Stomach (tissue), 9 donors: ENCODE results near the gene ETV1. TPM values are rescaled to one million over a fixed set of nuclear protein-coding genes. Genes with fewer than 3 reads are reported as not detected.
A peak's percentile ranks its signal among the peaks of the same experiment; 100 is the strongest.

Source experiments
- DNase-seq, 2 donors: peaks; one replicate each; pipeline versions ENCODE4 v3.0.0 to v3.0.0-alpha.2; 2013 to 2019
- H3K27ac ChIP-seq, 5 donors: fragments of 200-600 bp in 4 of 5; sonication (generic) in 4 of 5; one replicate each; pipeline ENCODE4 v1.5.1; 2013 to 2019; ENCODE audit warnings: mild to moderate bottlenecking in 1 of 5, moderate library complexity in 1 of 5
- H3K27me3 ChIP-seq, 3 donors: fragments of 200-600 bp; sonication (generic); one replicate each; pipeline ENCODE4 v1.5.1; 2017 to 2019; ENCODE audit warnings: mixed run types in 1 of 3
- H3K36me3 ChIP-seq, 4 donors: fragments of 200-600 bp; sonication (generic); 1 replicate in 3 of 4; 2 replicates in 1 of 4; pipeline ENCODE4 v1.5.1; 2016 to 2019
- H3K4me1 ChIP-seq, 4 donors: fragments of 200-600 bp; sonication (generic); one replicate each; pipeline ENCODE4 v1.5.1; 2016 to 2019
- H3K4me3 ChIP-seq, 4 donors: fragments of 200-600 bp; sonication (generic) in 3 of 4; one replicate each; pipeline ENCODE4 v1.5.1; 2016 to 2019; ENCODE audit warnings: mild to moderate bottlenecking in 1 of 4
- H3K9me3 ChIP-seq, 4 donors: fragments of 200-600 bp; sonication (generic); one replicate each; pipeline ENCODE4 v1.5.1; 2016 to 2019
- EP300 ChIP-seq: sonication (generic); formaldehyde crosslinking; IDR thresholded peaks from one replicate; pipeline ENCODE4 v1.6.1; 2017; ENCODE audit warnings: antibody characterized with exemption
- POLR2A ChIP-seq, 4 donors: fragments of 450-650 bp; IDR thresholded peaks; one replicate each; pipeline ENCODE4 v1.6.1; 2016; ENCODE audit warnings: antibody characterized with exemption in 4 of 4, control low read depth in 2 of 4, mild to moderate bottlenecking in 1 of 4, moderate library complexity in 1 of 4
- POLR2AphosphoS5 ChIP-seq, 3 donors: sonication (generic); formaldehyde crosslinking; IDR thresholded peaks; one replicate each; pipeline ENCODE4 v1.6.1; 2016; ENCODE audit warnings: antibody characterized with exemption in 3 of 3
- WGBS, 5 donors: extraction: QIAGEN DNeasy Blood & Tissue Kit in 3 of 5; methylation state at CpG; one replicate each; pipeline versions ENCODE4 v1.1.5 to v1.1.7; 2013 to 2018; 5-methylcytosine and 5-hydroxymethylcytosine counted together
- intact Hi-C: fragments of 100-400 bp; cut with DNase I; formaldehyde crosslinking; loops from one replicate; pipeline ENCODE4 v1.15.1; 2023; ENCODE audit warnings: low total_unique reads
- polyA plus RNA-seq, 3 donors: library from polyadenylated mRNA; stranded (reverse); fragments of 200-250 nt; gene quantifications; one replicate each; pipeline ENCODE4 v1.2.3, GENCODE V29; 2013
- total RNA-seq, 5 donors: library from RNA; depleted of rRNA; stranded (reverse); fragments of >200 nt; gene quantifications; one replicate each; pipeline versions ENCODE4 v1.1.0 to v1.2.3, GENCODE V29; 2014 to 2016
- TF ChIP-seq, protein P1 (sequence below), 7 experiments: fragments of 450-650 bp in 4 of 7; fragments of 200-600 bp in 3 of 7; sonication (generic) in 3 of 7; IDR thresholded peaks; one replicate each; pipeline ENCODE4 v1.5.1; 2016 to 2019; ENCODE audit warnings: antibody characterized with exemption in 7 of 7, control low read depth in 2 of 7, mild to moderate bottlenecking in 1 of 7
- donor health status: healthy with polysubstance abuse.
- donor health status: Bipolar disorder and iron deficiency.
- donor health status: healthy.

The ETV1 gene
- total and polyA plus RNA-seq, 8 donors: 0.29 to 17.6 (median 1.3) TPM

DNA sequence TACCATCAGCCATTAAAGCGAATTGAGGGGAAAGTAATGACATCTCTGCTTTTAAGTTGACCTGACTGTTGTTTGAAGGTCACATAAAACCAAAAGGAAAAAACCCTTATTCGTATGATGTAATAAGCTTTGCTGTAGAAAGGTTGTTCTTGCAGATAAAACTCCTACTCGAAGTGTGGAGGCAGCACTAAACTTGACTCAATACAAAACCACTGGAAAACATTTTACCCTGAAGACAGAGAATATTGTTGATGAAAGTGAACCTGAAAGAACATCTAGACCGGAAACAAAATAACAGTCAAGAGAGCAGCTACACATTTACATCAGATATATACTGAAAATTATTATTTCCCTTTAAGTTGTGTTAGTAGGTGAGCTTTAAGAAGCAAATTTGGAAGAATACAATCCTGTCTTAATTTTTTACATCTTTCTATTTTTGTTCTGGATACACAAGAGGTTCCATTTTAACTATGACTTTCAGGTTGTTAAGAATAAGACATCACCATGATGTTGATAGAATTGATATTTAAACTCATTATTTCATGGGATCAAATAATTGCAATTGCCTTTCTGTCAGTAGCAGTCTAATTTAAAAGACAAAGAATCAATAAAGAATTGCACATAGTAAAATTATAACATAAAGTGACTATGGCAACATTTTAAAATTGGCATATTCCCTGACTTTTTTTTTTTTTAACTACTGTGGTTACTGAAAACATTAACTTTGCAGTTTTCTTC lies 6.4 kb downstream of the ETV1 start:
- H3K36me3 ChIP-seq: no peaks in the 10 kb centered on the region
- intact Hi-C loops: no loop called here
- no peak overlapping the region for H3K4me3 ChIP-seq
- TF ChIP-seq, protein P1, sequence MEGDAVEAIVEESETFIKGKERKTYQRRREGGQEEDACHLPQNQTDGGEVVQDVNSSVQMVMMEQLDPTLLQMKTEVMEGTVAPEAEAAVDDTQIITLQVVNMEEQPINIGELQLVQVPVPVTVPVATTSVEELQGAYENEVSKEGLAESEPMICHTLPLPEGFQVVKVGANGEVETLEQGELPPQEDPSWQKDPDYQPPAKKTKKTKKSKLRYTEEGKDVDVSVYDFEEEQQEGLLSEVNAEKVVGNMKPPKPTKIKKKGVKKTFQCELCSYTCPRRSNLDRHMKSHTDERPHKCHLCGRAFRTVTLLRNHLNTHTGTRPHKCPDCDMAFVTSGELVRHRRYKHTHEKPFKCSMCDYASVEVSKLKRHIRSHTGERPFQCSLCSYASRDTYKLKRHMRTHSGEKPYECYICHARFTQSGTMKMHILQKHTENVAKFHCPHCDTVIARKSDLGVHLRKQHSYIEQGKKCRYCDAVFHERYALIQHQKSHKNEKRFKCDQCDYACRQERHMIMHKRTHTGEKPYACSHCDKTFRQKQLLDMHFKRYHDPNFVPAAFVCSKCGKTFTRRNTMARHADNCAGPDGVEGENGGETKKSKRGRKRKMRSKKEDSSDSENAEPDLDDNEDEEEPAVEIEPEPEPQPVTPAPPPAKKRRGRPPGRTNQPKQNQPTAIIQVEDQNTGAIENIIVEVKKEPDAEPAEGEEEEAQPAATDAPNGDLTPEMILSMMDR (IDR thresholded peaks at IDR 0.05): no peak
- no peak for TF ChIP-seq EP300
- no peak for TF ChIP-seq POLR2A (IDR thresholded peaks at IDR 0.05)
- TF ChIP-seq POLR2AphosphoS5 (IDR thresholded peaks at IDR 0.05): no peak
- DNase-seq: no peak
- no peak overlapping the region for H3K27ac ChIP-seq
- 61 to 77% (median 73%) methylated on average over 4 of the region's 4 CpGs for WGBS, 5 donors
- no peaks in the 10 kb centered on the region for H3K27me3 ChIP-seq
- peaks cover 0 to 21% (median 14%) of the 10 kb centered on the region in 4 donors for H3K4me1 ChIP-seq
- no peaks in the 10 kb centered on the region for H3K9me3 ChIP-seq

DNA sequence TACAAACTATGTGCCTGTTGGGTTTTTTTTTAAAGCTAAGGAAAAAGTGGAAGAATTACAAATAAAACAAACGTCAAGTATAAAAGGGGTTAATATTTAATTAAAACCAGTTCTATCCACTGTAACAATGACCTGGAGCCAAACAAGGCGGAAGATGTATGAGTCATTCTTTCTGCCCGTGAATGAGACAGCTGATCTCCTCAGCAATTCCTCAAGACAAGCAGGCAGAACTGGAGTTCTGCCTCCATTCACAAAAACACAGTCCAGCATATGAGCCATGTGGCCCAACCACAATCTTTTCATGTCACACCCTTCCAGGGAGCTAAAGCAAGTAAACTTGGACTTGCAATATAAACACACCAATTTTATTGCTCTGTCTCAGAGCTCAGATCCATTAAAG lies 8.4 kb downstream of the ETV1 start:
- H3K4me3 ChIP-seq: no peak overlapping the region
- H3K27ac ChIP-seq: peak overlapping the region in 2 of 5 donors; percentile 23 to 29
- DNase-seq: peak; percentile 43 to 93
- TF ChIP-seq POLR2AphosphoS5 (IDR thresholded peaks at IDR 0.05) (peak in 2 of 3 donors; percentile 35 to 91), POLR2A (IDR thresholded peaks at IDR 0.05) (no peak), EP300 (no peak)
- TF ChIP-seq, protein P1 (IDR thresholded peaks at IDR 0.05): no peak
- peaks cover 0 to 17% (median 11%) of the 10 kb centered on the region in 4 donors for H3K4me1 ChIP-seq
- H3K9me3 ChIP-seq: no peaks in the 10 kb centered on the region
- intact Hi-C loops: no loop called here
- no peaks in the 10 kb centered on the region for H3K27me3 ChIP-seq
- 4 to 18% (median 9%) methylated on average over 3 of the region's 3 CpGs for WGBS, 5 donors
- no peaks in the 10 kb centered on the region for H3K36me3 ChIP-seq

DNA sequence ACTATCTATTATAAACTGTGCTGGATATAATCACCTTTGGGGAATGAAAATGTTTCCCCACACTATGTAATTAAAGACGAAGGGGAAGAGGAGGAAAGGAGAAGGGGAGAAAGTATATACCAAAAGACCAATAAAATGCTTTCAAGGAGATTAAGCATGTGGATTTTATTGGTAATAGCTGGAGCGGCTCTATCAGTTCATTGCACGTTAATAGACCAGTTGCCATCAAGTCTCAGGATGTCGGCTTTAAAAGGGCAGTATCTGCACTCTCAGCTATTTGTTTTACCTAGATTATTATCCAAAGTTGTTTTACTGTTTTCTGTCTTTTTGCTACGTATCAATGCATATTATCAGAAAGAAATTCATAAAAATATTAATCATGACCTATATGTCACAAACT lies 9.0 kb downstream of the ETV1 start:
- TF ChIP-seq EP300 (no peak), POLR2A (IDR thresholded peaks at IDR 0.05) (no peak), POLR2AphosphoS5 (IDR thresholded peaks at IDR 0.05) (no peak)
- TF ChIP-seq, protein P1 (IDR thresholded peaks at IDR 0.05): no peak
- 25 to 45% (median 36%) methylated on average over 5 of the region's 5 CpGs for WGBS, 5 donors
- Histone ChIP-seq H3K4me3 (no peak overlapping the region), H3K36me3 (no peaks in the 10 kb centered on the region), H3K4me1 (peaks cover 0 to 17% (median 11%) of the 10 kb centered on the region in 4 donors), H3K9me3 (no peaks in the 10 kb centered on the region), H3K27ac (peak overlapping the region in 2 of 5 donors; percentile 23 to 29), H3K27me3 (no peaks in the 10 kb centered on the region)
- intact Hi-C loops: no loop called here
- DNase-seq: peak in 1 of 2 donors; percentile 10

DNA sequence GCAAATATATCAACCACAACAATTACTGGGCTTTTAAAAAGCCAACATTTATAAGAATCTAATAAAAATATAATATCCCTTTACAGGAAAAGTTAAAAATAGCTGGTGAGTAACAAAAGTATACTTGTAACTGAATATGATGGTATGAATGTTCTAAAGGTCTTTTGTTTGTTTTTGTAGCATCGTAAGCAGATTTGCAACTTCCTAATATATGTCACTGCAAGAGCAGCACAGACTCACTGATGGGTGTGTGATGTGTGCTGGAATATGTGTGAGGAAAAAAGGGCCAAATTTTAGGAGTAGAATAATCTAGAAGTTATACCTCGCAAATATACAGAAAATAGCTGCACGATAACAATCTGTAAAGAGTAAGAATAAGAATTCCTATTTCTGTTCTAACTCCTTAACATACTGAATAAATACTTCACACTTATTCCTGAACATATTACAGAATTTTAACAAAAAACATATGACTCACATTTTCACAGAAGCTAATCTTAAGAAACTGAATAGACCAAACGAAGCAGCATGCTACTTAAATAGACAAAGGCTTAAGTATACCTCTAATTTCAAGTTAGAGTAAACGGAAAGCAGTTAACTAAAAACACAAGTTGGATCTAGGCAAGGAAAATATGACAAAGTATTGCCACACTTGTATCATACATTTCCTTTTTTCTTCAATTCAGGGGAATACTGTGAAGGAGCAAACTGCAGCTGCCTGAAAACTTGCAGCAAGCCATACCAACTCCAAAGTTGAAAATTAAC lies 9.6 kb downstream of the ETV1 start:
- WGBS, 5 donors: 52 to 61% (median 55%) methylated on average over 5 of the region's 5 CpGs
- Histone ChIP-seq H3K27me3 (no peaks in the 10 kb centered on the region), H3K4me3 (no peak overlapping the region), H3K4me1 (peaks cover 0 to 17% (median 11%) of the 10 kb centered on the region in 4 donors), H3K27ac (peak overlapping the region in 1 of 5 donors; percentile 23), H3K36me3 (no peaks in the 10 kb centered on the region), H3K9me3 (no peaks in the 10 kb centered on the region)
- DNase-seq: peak in 1 of 2 donors; percentile 16
- no peak for TF ChIP-seq POLR2AphosphoS5 (IDR thresholded peaks at IDR 0.05)
- TF ChIP-seq POLR2A (IDR thresholded peaks at IDR 0.05): no peak
- TF ChIP-seq, protein P1 (IDR thresholded peaks at IDR 0.05): no peak
- no peak for TF ChIP-seq EP300
- intact Hi-C loops: no loop called here
